Measurements from ENCODE around the gene RFNG. TPM values are rescaled to one million over a fixed set of nuclear protein-coding genes. Genes with fewer than 3 reads are reported as not detected.

The RFNG gene
- total and polyA plus RNA-seq, 2 of the 13 experiments (the other 11 are each of a cell fraction or from before 2014, with no cell fraction given) = 61.4 to 64.0 TPM

GRCh38 chr17:82064433-82065192 is 13.0 kb upstream of the RFNG start (continued):
- TF ChIP-seq DMTF1 (CRISPR knock-in tag; IDR thresholded peaks at IDR 0.05) = no peak
- no peak for TF ChIP-seq ZNF280D (CRISPR knock-in tag; IDR thresholded peaks at IDR 0.05)
- no peak for TF ChIP-seq ZNF776 (CRISPR knock-in tag; IDR thresholded peaks at IDR 0.05)
- TF ChIP-seq SP1 (IDR thresholded peaks at IDR 0.05) = no peak
- TF ChIP-seq SP1 (CRISPR knock-in tag; IDR thresholded peaks at IDR 0.05) = 0 out of 2 replicates have a peak, but pooled peaks have one; percentile 21
- TF ChIP-seq TBP (CRISPR knock-in tag; IDR thresholded peaks at IDR 0.05) = no peak
- peak; percentile 81 for TF ChIP-seq GABPB1 (CRISPR knock-in tag; IDR thresholded peaks at IDR 0.05)
- TF ChIP-seq NFKBIZ (CRISPR knock-in tag; IDR thresholded peaks at IDR 0.05) = no peak
- TF ChIP-seq MAZ (IDR thresholded peaks at IDR 0.05; ENCODE audit: borderline replicate concordance, low read depth, low read length) = no peak
- peak; percentile 61; the same call in 1 of the 2 replicates for TF ChIP-seq MAZ (CRISPR knock-in tag; IDR thresholded peaks at IDR 0.05; ENCODE audit: low read depth)
- TF ChIP-seq FOXO4 (CRISPR knock-in tag; conservative IDR thresholded peaks at IDR 0.05) = no peak
- no peak for TF ChIP-seq IKZF5 (CRISPR knock-in tag; IDR thresholded peaks at IDR 0.05)
- 0 out of 2 replicates have a peak, but pooled peaks have one; percentile 53 for TF ChIP-seq ZZZ3 (CRISPR knock-in tag; IDR thresholded peaks at IDR 0.05; ENCODE audit: borderline replicate concordance)
- TF ChIP-seq NAIF1 (CRISPR knock-in tag; IDR thresholded peaks at IDR 0.05; ENCODE audit: borderline replicate concordance) = no peak
- no peak for TF ChIP-seq DMAP1 (CRISPR knock-in tag; IDR thresholded peaks at IDR 0.05)
- TF ChIP-seq ZNF615 (CRISPR knock-in tag; IDR thresholded peaks at IDR 0.05; ENCODE audit: borderline replicate concordance) = no peak
- TF ChIP-seq RNF219 (CRISPR knock-in tag; IDR thresholded peaks at IDR 0.05) = no peak
- no peak; the same call in 1 of the 2 replicates for TF ChIP-seq ZFP37 (CRISPR knock-in tag; IDR thresholded peaks at IDR 0.05; ENCODE audit: borderline replicate concordance)
